Prostate gland (tissue), 2 donors: ENCODE results near the gene PCNT. TPM values are rescaled to one million over a fixed set of nuclear protein-coding genes. Genes with fewer than 3 reads are reported as not detected.

ENCODE experiments used
- DNase-seq: peaks from one replicate; pipeline ENCODE4 v3.0.0-alpha.2; 2019; ENCODE audit warnings: low spot score
- H3K27ac ChIP-seq, 2 donors: fragments of 200-600 bp; sonication (generic); 2 replicates each; pipeline ENCODE4 v1.5.1; 2017 to 2019
- H3K27me3 ChIP-seq: fragments of 200-600 bp; sonication (generic); replicated peaks from 2 replicates; pipeline ENCODE4 v1.5.1; 2019; ENCODE audit not compliant: insufficient read depth
- H3K36me3 ChIP-seq, 2 donors: fragments of 200-600 bp; sonication (generic); 1 replicate in 1 of 2; 2 replicates in 1 of 2; pipeline versions ENCODE4 v1.5.1 to v1.8.1; 2017 to 2019
- H3K4me1 ChIP-seq: fragments of 200-600 bp; sonication (generic); replicated peaks from 2 replicates; pipeline ENCODE4 v1.5.1; 2019
- H3K4me3 ChIP-seq, 2 donors: fragments of 200-600 bp; sonication (generic); 2 replicates each; pipeline ENCODE4 v1.5.1; 2017 to 2019
- H3K9me3 ChIP-seq: fragments of 200-600 bp; sonication (generic); 2 replicates; pipeline ENCODE4 v1.5.1; 2017
- POLR2A ChIP-seq: fragments of 450-650 bp; IDR thresholded peaks from one replicate; pipeline ENCODE4 v1.6.1; 2016; ENCODE audit warnings: antibody characterized with exemption, mild to moderate bottlenecking
- POLR2AphosphoS5 ChIP-seq: sonication (generic); formaldehyde crosslinking; IDR thresholded peaks from one replicate; pipeline ENCODE4 v1.6.1; 2017; ENCODE audit warnings: antibody characterized with exemption
- WGBS: methylation state at CpG from one replicate; pipeline ENCODE4 v1.1.5; 2018; 5-methylcytosine and 5-hydroxymethylcytosine counted together
- intact Hi-C: fragments of 100-400 bp; cut with DNase I; formaldehyde crosslinking; loops from one replicate; pipeline ENCODE4 v1.14.2; 2022
- total RNA-seq, 2 donors: library from RNA; depleted of rRNA; stranded (reverse); fragments of >200 nt; gene quantifications; one replicate each; pipeline ENCODE4 v1.1.0, GENCODE V29; 2016
- TF ChIP-seq, protein P1 (sequence below), 4 experiments: fragments of 200-600 bp in 2 of 4; fragments of 450-650 bp in 2 of 4; sonication (generic) in 2 of 4; IDR thresholded peaks; 1 replicate in 3 of 4; 2 replicates in 1 of 4; pipeline ENCODE4 v1.5.1; 2016 to 2019; ENCODE audit warnings: antibody characterized with exemption in 4 of 4, mild to moderate bottlenecking in 2 of 4, moderate library complexity in 2 of 4

Gene PCNT
- total RNA-seq, 2 donors from 2014 or later, result 33.8 to 70.9 TPM

DNA sequence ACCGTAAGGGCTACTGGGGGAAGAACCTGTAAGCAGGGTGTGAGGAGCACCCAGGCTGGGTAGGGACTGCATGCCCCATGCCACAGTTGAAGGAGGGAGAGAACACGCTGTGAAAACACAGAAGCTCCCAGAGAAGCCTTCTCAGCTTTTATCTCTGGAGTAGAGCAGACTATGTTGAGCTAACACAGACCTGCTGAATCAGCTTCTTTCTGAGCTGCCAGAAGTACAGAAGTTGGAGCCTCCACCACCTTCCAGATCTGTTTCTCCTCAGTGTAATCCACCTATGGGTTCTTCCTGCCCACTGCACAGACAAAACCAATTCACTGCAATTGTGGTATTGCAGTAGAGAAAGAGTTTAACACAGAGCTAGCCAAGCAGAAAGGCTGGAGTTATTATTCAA lies 32.4 kb upstream of the PCNT start:
- TF ChIP-seq POLR2A (no peak), POLR2AphosphoS5 (no peak)
- TF ChIP-seq, protein P1, sequence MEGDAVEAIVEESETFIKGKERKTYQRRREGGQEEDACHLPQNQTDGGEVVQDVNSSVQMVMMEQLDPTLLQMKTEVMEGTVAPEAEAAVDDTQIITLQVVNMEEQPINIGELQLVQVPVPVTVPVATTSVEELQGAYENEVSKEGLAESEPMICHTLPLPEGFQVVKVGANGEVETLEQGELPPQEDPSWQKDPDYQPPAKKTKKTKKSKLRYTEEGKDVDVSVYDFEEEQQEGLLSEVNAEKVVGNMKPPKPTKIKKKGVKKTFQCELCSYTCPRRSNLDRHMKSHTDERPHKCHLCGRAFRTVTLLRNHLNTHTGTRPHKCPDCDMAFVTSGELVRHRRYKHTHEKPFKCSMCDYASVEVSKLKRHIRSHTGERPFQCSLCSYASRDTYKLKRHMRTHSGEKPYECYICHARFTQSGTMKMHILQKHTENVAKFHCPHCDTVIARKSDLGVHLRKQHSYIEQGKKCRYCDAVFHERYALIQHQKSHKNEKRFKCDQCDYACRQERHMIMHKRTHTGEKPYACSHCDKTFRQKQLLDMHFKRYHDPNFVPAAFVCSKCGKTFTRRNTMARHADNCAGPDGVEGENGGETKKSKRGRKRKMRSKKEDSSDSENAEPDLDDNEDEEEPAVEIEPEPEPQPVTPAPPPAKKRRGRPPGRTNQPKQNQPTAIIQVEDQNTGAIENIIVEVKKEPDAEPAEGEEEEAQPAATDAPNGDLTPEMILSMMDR (IDR thresholded peaks at IDR 0.05), result no peak
- 100% methylated on average over 2 of the region's 2 CpGs for WGBS
- no peak for DNase-seq
- H3K9me3 ChIP-seq, result no peaks in the 10 kb centered on the region
- no peak overlapping the region for H3K4me3 ChIP-seq
- intact Hi-C loops, result no loop called here
- H3K27me3 ChIP-seq, result no peaks in the 10 kb centered on the region
- no peak overlapping the region for H3K27ac ChIP-seq
- H3K4me1 ChIP-seq, result no peaks in the 10 kb centered on the region
- no peaks in the 10 kb centered on the region for H3K36me3 ChIP-seq

DNA sequence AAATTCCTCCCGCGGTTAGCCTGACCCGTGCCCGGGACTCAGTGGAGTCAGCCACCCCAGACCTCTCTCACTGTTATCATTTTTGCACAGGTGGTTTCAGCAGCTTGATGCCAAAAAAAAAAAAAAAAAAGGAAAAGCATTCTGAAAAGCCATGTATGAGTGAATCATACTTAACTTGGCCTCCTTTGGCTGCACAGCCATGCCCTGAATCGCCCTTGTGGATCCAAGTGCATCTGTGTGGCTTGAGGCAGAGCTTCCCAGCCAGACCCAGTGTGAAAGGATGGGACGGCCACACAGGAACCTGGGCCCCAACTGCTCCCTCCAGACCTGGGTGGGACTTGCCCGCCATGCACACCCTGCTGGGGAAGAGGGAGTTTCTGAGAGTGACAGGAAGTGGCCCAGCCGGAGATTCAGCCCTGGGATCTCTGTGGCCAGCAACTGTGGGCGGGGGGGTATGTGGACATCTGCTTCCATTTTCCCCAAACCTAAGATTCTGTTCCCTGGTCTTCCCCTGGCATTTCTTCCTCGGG lies 29.2 kb upstream of the PCNT start:
- H3K27ac ChIP-seq, result no peak overlapping the region
- no peaks in the 10 kb centered on the region for H3K9me3 ChIP-seq
- TF ChIP-seq POLR2A, result no peak
- no peaks in the 10 kb centered on the region for H3K4me1 ChIP-seq
- no peak for DNase-seq
- no peaks in the 10 kb centered on the region for H3K36me3 ChIP-seq
- WGBS, result 64% methylated on average over 10 of the region's 10 CpGs
- H3K27me3 ChIP-seq, result no peaks in the 10 kb centered on the region
- intact Hi-C loops, result no loop called here
- no peak overlapping the region for H3K4me3 ChIP-seq

DNA sequence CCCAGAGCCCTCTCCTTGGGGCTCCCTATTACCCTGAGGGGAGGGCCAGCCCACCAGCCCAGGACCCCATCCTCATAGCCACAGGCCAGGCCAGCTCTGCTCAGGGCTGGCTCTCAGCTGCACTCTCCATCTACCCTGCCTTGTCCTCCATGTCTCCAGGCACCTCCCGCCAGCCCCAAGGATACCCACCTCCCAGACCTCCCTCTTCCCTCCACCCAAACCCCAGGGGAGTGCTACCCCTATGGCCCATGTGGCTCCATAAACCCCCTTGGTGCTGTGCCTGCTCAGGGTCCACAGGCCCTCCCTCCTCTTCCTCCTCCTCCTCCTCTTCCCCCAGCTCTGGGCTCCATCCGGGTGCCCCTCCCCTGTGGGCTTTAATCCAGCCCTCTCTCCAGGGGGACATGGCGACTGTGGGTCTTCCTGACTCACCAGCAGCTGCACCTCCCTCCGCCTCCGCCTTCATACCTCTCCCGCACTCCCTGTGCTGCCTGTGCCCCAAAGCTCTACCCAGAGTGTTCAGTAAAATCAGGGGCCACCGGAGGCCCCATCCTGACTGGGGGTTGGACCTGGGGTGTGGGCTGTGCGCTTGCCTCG lies 28.7 kb upstream of the PCNT start:
- no peak for TF ChIP-seq POLR2AphosphoS5
- TF ChIP-seq, protein P1 (IDR thresholded peaks at IDR 0.05), result no peak
- TF ChIP-seq POLR2A, result no peak
- no peaks in the 10 kb centered on the region for H3K36me3 ChIP-seq
- DNase-seq, result no peak
- intact Hi-C loops, result no loop called here
- 47% methylated on average over 9 of the region's 9 CpGs for WGBS
- H3K4me3 ChIP-seq, result no peak overlapping the region
- no peak overlapping the region for H3K27ac ChIP-seq
- H3K27me3 ChIP-seq, result no peaks in the 10 kb centered on the region
- no peaks in the 10 kb centered on the region for H3K4me1 ChIP-seq
- H3K9me3 ChIP-seq, result no peaks in the 10 kb centered on the region

DNA sequence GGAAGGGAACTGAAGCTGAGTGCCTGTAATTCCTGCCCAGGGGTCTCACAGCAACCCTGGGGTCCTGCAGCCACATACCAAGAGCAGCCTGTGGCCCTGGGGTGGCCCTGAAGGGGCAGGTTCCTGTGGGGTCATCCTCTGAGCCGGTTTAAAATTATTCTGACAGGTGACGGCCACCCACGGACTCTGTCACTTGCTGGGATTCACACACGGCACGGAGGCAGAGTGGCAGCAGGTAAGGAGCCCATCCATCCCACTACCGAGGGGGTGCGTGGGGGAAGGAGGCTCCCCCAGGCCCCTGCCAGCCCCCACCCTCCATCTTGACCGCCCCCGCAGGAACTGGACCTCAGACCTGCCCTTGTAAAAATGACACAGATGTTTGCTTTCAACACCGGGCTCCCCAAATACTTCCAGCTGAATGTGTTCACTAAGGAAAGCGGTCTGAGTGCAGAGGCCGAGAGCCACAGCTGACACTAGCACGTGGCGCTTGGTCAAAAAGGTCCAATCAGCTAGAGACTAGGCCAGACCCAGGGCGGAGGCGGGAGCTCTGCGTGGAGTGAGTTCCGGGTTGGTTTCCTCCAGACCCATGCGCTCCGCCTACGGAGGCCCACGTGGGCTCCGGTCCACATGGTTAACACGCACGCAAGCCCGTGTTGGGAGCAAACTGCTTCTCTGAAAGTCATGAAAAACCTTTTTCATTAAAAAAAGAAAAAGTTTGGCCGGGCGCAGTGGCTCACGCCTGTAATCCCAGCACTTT lies 27.8 kb upstream of the PCNT start:
- H3K36me3 ChIP-seq, result no peaks in the 10 kb centered on the region
- intact Hi-C loops, result no loop called here
- no peak for TF ChIP-seq POLR2A
- no peak for TF ChIP-seq POLR2AphosphoS5
- TF ChIP-seq, protein P1 (IDR thresholded peaks at IDR 0.05), result no peak
- 38% methylated on average over 27 of the region's 29 CpGs for WGBS
- H3K27ac ChIP-seq, result no peak overlapping the region
- no peak for DNase-seq
- no peak overlapping the region for H3K4me3 ChIP-seq
- H3K9me3 ChIP-seq, result no peaks in the 10 kb centered on the region
- no peaks in the 10 kb centered on the region for H3K27me3 ChIP-seq
- no peaks in the 10 kb centered on the region for H3K4me1 ChIP-seq

DNA sequence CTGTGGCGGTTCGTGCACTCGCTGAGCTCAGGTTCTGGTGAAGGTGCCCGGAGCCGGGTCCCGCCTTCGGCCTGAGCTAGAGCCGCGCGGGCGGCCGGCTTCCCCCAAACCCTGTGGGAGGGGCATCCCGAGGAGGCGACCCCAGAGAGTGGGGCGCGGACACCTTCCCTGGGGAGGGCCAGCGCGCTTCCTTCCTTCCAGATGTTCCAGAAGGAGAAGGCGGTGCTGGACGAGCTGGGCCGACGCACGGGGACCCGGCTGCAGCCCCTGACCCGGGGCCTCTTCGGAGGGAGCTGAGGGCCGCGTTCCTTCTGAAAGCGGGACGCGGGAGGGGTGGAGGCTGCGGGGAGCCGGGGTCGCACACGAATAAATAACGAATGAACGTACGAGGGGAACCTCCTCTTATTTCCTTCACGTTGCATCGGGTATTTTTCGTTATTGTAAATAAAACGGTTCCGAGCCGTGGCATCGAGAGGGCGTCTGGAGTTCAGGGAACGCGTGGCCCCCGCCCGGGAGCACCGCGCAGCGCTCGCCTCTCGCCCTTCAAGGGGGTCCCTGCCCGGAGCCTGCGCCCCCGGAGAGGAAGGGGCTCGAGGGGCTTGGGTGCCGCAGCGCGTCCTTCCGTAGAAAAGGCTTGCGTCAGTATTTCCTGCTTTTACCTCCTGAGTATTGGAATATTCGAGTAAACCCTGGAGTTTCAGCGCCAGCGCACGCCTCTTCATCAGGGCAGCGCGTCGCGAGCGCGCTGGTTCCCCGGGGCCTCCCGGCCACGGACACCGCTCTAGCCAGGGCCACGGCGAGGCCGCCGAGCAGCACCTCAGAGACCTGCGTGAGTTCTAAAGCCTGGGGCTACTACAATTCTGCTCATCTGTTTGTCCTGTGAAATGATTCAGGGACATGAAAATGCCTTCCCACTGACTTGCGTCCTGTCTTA lies 26.4 kb upstream of the PCNT start:
- intact Hi-C loops, result no loop called here
- Histone ChIP-seq H3K36me3 (no peaks in the 10 kb centered on the region), H3K4me3 (peak overlapping the region; percentile 14 to 29), H3K4me1 (no peaks in the 10 kb centered on the region), H3K27me3 (no peaks in the 10 kb centered on the region), H3K9me3 (no peaks in the 10 kb centered on the region), H3K27ac (peak overlapping the region; percentile 24 to 26)
- WGBS, result 5% methylated on average over 83 of the region's 84 CpGs
- no peak for DNase-seq
- TF ChIP-seq POLR2AphosphoS5 (no peak), POLR2A (peak; percentile 17)
- TF ChIP-seq, protein P1 (IDR thresholded peaks at IDR 0.05), result no peak
